GM18951 (cell line): ENCODE results near the gene TNS2.

ENCODE experiments used
- POLR2A ChIP-seq: IDR thresholded peaks from 4 replicates; pipeline ENCODE4 v1.6.1; 2011; ENCODE audit warnings: mild to moderate bottlenecking; ENCODE audit not compliant: insufficient read length, insufficient read depth; ENCODE audit errors: extremely low read depth
- in situ Hi-C: fragments of 300-500 bp; cut with MboI; formaldehyde crosslinking; loops from one replicate; pipeline ENCODE4 v1.12.0; 2022; ENCODE audit warnings: low sequenced_read_pairs, mixed read lengths, inconsistent platforms; ENCODE audit not compliant: unreplicated experiment

TNS2 gene

GRCh38 chr12:53048780-53049401, 974 bp upstream of the TNS2 start:
- in situ Hi-C loops, result no loop called here
- TF ChIP-seq POLR2A, result no peak

DNA sequence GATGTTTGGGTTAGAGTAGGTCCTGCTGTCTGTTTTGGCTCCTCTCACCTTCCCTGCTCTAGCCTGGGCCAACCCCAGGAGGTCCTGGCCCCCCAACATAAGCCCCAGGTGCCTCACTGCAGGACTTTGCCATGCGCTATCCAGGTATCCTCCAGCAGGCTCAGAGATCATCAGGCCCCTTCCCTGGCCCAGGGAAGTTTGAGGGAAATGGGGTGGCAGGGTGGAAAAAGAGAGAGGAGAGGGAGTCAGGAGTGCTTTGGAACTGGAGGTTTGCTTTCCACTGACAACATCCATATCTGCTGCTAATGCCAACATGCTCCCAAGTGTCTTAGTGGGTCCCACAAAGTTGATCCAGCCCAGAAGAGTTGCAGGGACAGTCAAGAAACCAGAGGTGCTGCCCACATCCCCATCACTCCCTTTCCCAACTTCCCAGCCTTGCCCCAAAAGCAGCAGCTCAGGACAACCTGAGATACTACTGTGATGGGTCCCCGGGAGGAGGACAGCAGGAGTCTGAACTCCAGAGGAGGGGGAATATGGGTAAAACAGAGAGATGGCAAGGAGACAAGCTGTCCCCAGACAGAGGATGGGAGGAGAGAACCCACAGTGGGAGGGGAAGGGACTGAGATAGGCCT, 677 bp downstream of the TNS2 start:
- in situ Hi-C loops, result no loop called here
- TF ChIP-seq POLR2A, result no peak

DNA sequence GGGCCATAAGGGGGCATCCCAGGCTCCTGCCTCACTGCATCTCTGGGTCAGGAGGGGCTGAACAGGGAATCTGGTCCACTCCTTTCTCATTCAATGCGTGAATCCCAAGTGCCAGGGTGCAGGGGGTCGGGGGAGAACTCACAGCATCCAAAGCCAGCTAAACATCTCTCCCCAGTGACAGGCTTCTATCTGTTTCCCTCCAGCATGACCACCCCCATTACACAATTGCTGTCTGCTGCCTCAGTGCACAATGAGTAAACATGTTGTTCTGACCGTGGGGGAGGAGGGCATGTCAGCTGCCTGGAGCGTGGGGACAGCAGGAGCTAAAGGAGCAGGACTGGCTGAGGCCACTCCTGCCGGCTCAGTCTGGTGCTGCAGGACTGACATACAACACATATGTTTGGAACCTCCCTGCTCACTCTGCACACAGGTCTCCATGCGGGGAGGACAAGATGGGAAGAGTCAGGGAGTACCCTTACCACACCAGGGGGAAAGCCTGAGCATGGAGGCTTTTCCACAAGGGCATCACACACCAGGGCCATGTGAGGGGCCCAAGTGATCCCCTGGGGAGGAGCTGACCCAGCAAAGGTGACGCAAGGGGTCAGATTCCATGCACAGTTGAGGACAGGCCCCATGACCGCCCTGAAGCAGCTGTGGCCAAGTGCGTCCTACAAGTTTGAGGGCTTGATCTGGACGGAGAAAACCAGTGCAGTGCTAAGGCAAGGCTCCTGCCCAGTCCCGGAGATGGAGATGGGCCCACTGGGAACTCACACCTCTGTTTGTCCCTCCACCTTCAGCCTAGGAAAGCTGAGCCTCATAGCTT, 1.4 kb downstream of the TNS2 start:
- TF ChIP-seq POLR2A, result no peak
- in situ Hi-C loops, result no loop called here

- no peak for TF ChIP-seq POLR2A
These were observed 2.1 kb downstream of the TNS2 start for GRCh38 chr12:53051881-53052412.

GRCh38 chr12:53052419-53053217, 2.8 kb downstream of the TNS2 start:
- in situ Hi-C loops, result no loop called here
- no peak for TF ChIP-seq POLR2A

More at GRCh38 chr12:53051881-53052412, 2.1 kb downstream of the TNS2 start:
- in situ Hi-C loops, result no loop called here

GRCh38 chr12:53053218-53054111, 3.6 kb downstream of the TNS2 start:
- in situ Hi-C loops, result no loop called here
- no peak for TF ChIP-seq POLR2A

GRCh38 chr12:53054112-53054878, 4.4 kb downstream of the TNS2 start:
- TF ChIP-seq POLR2A, result peak; percentile 31
- in situ Hi-C loops, result no loop called here

- no peak for TF ChIP-seq POLR2A
- in situ Hi-C loops, result no loop called here
These were observed 5.8 kb downstream of the TNS2 start for GRCh38 chr12:53055471-53056266.

GRCh38 chr12:53056296-53056695, 6.4 kb downstream of the TNS2 start:
- TF ChIP-seq POLR2A, result no peak
- in situ Hi-C loops, result no loop called here

DNA sequence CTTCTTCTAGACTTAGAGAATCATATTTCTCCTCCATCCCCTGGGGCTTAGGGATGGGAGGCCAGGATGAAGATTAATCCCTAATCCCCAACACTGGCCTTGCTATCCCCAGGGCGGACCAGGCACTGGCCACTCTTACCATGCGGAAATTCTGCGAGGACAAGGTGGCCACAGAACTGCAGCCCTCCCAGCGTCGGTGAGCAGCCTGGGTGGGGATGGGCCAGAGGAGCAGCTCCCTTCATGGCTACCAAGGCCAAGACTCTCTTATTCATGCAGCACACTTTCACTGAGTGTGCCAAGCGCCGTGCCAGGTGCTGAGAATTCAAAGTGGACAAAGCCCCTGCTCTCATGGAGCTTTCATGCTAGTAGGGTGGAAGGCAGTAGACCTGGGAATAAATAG, 7.0 kb downstream of the TNS2 start:
- TF ChIP-seq POLR2A, result no peak
- in situ Hi-C loops, result no loop called here
